ENCODE results near the gene NAA16. TPM values are rescaled to one million over a fixed set of nuclear protein-coding genes. Genes with fewer than 3 reads are reported as not detected.
"Not testable (repeated sequence)": the region's sequence is repeated elsewhere in the genome, so short reads cannot be mapped to it uniquely, and the experiment has no call there.

NAA16 gene
- total RNA-seq, 4 donors from 2014 or later, result 15.5 to 33.5 (median 17.1) TPM

DNA sequence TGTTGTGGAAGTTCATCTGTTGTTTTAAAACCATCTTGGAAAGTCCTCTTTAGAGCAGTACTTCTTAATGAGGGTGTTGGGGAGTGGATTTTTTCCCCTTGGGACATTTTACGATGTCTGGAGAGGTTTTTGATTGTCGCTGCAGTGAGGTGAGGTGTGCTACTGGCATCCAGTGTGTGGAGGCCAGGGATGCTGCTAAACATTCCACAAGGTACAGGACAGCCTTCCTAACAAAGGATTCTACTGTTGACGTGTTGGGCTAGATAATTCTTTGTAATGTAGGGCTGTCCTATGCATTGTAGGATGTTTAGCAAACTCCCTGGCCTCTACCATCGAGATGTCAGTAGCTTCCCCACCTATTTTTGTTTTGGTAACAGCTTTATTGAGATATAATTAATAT is 33.3 kb downstream of the NAA16 start:
- Histone ChIP-seq H3K4me3 (no peak overlapping the region), H3K4me1 (no peaks in the 10 kb centered on the region), H3K27me3 (no peaks in the 10 kb centered on the region), H3K9me3 (no peaks in the 10 kb centered on the region), H3K27ac (no peak overlapping the region), H3K36me3 (peaks cover 0 to 34% of the 10 kb centered on the region in 2 donors)
- 86 to 100% methylated on average over 1 to 3 of the region's 4 CpGs for WGBS, 2 donors (ENCODE audit: low coverage in 1 of 2)
- ATAC-seq, result no peak
- no peak for TF ChIP-seq POLR2A (IDR thresholded peaks at IDR 0.05)
- no peak for TF ChIP-seq POLR2AphosphoS5 (IDR thresholded peaks at IDR 0.05)
- TF ChIP-seq, protein P1, sequence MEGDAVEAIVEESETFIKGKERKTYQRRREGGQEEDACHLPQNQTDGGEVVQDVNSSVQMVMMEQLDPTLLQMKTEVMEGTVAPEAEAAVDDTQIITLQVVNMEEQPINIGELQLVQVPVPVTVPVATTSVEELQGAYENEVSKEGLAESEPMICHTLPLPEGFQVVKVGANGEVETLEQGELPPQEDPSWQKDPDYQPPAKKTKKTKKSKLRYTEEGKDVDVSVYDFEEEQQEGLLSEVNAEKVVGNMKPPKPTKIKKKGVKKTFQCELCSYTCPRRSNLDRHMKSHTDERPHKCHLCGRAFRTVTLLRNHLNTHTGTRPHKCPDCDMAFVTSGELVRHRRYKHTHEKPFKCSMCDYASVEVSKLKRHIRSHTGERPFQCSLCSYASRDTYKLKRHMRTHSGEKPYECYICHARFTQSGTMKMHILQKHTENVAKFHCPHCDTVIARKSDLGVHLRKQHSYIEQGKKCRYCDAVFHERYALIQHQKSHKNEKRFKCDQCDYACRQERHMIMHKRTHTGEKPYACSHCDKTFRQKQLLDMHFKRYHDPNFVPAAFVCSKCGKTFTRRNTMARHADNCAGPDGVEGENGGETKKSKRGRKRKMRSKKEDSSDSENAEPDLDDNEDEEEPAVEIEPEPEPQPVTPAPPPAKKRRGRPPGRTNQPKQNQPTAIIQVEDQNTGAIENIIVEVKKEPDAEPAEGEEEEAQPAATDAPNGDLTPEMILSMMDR (IDR thresholded peaks at IDR 0.05), result no peak
- no peak for TF ChIP-seq EP300 (IDR thresholded peaks at IDR 0.05)

DNA sequence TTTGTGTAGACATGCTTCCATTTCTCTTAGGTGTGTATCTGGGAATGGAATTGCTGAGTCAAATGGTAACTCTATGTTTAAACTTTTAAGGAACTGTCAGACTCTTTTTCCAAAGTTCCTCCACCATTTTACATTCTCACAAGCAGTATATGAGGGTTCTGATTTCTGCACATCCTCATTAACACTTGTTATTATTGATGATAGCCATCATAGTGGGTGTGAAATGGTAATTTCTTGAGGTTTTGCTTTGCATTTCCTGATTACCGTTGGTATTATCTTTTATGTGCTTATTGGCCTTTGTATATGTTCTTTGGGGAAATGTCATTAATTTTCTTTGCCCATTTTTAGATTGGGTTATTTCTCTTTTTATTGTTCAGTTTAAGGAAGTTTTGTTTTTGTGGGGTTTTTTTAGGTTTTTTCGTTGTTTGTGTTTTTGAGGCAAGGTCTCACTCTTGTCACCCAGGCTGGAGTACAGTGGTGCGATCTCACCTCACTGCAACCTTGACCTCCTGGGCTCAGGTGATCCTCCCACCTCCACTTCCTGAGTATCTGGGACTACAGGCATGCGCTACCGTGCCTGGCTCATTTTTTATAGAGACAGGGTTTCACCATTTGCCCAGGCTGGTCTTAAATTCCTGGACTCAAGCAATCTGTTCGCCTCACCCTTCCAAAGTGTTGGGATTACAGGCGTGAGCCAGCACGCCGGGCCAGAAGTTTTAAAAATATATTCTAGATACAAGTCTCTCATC is 34.3 kb downstream of the NAA16 start:
- no peak overlapping the region for H3K4me3 ChIP-seq
- no peaks in the 10 kb centered on the region for H3K4me1 ChIP-seq
- H3K9me3 ChIP-seq, result no peaks in the 10 kb centered on the region
- H3K36me3 ChIP-seq, result peaks cover 0 to 26% of the 10 kb centered on the region in 2 donors
- 94% methylated on average over 6 to 9 of the region's 9 CpGs for WGBS, 2 donors (ENCODE audit: low coverage in 1 of 2)
- no peak for ATAC-seq
- H3K27me3 ChIP-seq, result no peaks in the 10 kb centered on the region
- TF ChIP-seq, protein P1 (IDR thresholded peaks at IDR 0.05), result no peak
- TF ChIP-seq EP300 (IDR thresholded peaks at IDR 0.05), result no peak
- no peak for TF ChIP-seq POLR2AphosphoS5 (IDR thresholded peaks at IDR 0.05)
- TF ChIP-seq POLR2A (IDR thresholded peaks at IDR 0.05), result no peak
- H3K27ac ChIP-seq, result no peak overlapping the region

DNA sequence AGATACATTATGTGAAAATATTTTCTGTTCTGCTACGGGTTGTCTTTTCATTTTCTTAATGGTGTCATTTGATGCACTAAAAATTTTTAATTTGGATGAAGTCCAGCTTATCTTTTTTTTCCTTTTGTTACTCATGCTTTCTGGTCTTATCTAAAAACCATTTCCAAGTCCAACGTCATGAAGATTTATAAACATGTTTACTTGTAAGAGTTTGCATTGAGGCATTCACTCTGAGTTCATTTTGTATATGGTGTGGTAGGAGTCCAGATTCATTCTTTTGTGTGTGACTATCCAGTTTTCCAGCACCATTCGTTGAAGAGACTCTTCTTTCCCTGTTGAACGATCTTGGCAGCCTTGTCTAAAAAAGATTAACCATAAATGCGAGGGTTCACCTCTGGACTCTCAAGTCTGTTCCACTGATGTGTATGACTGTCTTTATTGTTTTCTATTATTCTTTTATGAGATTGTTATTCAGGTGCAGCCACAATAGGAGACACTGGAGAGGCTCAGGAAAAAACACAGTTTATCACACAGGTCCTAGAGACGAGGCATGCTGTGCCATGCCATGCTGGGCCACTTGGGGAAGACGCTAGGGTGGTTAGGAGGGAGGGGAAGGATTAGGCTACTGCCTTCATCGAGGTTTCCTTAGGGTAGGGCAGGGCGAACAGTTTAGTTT is 35.0 kb downstream of the NAA16 start:
- 79 to 86% methylated on average over 9 of the region's 9 CpGs for WGBS, 2 donors (ENCODE audit: low coverage in 1 of 2)
- Histone ChIP-seq H3K27me3 (no peaks in the 10 kb centered on the region), H3K4me1 (no peaks in the 10 kb centered on the region), H3K9me3 (no peaks in the 10 kb centered on the region), H3K36me3 (peaks cover 0 to 26% of the 10 kb centered on the region in 2 donors), H3K4me3 (no peak overlapping the region), H3K27ac (no peak overlapping the region)
- no peak for ATAC-seq
- TF ChIP-seq POLR2A (IDR thresholded peaks at IDR 0.05), result no peak

DNA sequence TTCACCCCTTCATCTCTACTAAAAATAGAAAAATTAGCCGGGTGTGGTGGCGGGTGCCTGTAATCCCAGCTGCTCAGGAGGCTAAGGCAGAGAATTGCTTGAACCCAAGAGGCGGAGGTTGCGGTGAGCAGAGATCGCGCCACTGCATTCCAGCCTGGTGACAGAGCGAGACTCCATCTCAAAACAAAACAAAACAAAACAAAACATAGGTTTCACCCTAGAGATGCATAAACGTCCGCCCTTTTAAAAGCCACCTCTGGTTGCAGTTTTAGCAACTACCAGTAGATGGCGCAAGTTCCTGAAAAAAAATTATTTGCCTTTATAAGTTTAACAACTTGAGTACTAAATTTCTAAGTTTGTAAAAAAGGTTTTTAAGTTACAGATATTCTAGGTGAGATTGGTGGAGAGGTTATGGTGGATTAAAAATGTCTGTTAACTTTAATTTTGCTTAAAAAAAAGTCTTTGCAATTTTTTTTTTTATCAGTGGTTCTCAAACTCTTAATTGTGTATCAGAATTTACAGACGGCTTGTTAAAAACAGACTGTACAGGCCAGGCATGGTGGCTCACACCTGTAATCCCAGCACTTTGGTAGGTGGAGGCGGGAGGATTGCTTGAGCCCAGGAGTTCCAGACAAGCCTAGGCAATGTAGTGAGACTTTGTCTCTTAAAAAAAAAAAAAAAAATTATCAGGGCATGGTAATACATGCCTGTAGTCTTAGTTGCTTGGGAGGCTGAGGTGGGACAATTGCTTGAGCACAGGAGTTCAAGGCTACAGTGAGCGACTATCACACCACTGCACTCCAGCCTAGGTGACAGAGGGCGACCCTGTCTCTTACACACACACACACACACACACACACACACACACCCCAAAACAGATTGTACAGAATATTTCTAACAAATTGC is 42.1 kb downstream of the NAA16 start:
- peaks cover 0 to 37% of the 10 kb centered on the region in 2 donors for H3K36me3 ChIP-seq
- H3K27ac ChIP-seq, result no peak overlapping the region
- H3K4me1 ChIP-seq, result peaks cover 0 to 15% (median 0%) of the 10 kb centered on the region in 3 donors
- H3K4me3 ChIP-seq, result no peak overlapping the region
- WGBS, 2 donors (ENCODE audit: low coverage in 1 of 2), result 32 to 57% methylated on average over 6 to 9 of the region's 14 CpGs
- ATAC-seq, result no peak
- no peaks in the 10 kb centered on the region for H3K27me3 ChIP-seq
- TF ChIP-seq, protein P1 (IDR thresholded peaks at IDR 0.05), result peak; percentile 70 to 85 (median 78)
- TF ChIP-seq POLR2A (IDR thresholded peaks at IDR 0.05), result no peak
- no peak for TF ChIP-seq EP300 (IDR thresholded peaks at IDR 0.05)
- no peaks in the 10 kb centered on the region for H3K9me3 ChIP-seq

DNA sequence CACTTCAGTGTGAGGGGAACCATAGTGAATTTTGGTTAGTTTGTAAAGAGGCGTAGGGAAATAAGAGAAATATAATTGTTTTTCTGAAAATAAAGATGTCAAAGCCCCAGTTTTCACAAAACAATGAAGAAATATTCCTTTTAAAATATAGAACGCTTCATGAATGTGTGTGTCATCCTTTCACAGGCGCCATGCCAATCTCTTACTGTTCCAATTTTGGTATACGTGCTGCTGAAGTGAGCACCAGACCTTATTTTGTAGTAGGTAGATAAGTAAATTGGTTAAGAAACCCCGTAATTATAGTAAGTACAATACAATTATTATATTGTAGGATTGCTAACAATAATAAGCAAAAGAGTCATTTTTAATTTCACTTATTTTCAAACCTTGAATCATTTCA is 43.3 kb downstream of the NAA16 start:
- TF ChIP-seq EP300 (IDR thresholded peaks at IDR 0.05), result no peak
- TF ChIP-seq, protein P1 (IDR thresholded peaks at IDR 0.05), result no peak
- no peak for TF ChIP-seq POLR2AphosphoS5 (IDR thresholded peaks at IDR 0.05)
- TF ChIP-seq POLR2A (IDR thresholded peaks at IDR 0.05), result no peak
- Histone ChIP-seq H3K27me3 (no peaks in the 10 kb centered on the region), H3K9me3 (no peaks in the 10 kb centered on the region), H3K36me3 (peaks cover 0 to 47% of the 10 kb centered on the region in 2 donors), H3K27ac (no peak overlapping the region), H3K4me3 (no peak overlapping the region), H3K4me1 (peaks cover 0 to 15% (median 0%) of the 10 kb centered on the region in 3 donors)
- ATAC-seq, result no peak
- WGBS, 2 donors (ENCODE audit: low coverage in 1 of 2), result 71 to 73% methylated on average over 5 of the region's 5 CpGs

DNA sequence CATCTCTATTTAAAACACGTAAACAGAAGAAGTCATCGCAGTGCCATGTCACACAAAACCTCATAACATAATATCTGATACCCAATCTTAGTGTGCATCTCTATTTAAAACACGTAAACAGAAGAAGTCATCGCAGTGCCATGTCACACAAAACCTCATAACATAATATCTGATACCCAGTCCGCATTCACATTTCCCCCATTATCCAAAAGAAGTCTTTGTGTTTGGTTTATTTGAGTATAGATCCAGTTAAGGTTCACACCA is 45.2 kb downstream of the NAA16 start:
- peaks cover 0 to 66% of the 10 kb centered on the region in 2 donors for H3K36me3 ChIP-seq
- 74% methylated on average over 5 of the region's 5 CpGs; no CpG with 5 or more reads in 1 of the 2 donors for WGBS, 2 donors (ENCODE audit: low coverage in 1 of 2)
- H3K4me3 ChIP-seq, result not testable (repeated sequence)

More for the DNA sequence above, 45.2 kb downstream of the NAA16 start:
- H3K4me1 ChIP-seq, result peaks cover 0 to 15% (median 0%) of the 10 kb centered on the region in 3 donors
- not testable (repeated sequence) for ATAC-seq, H3K9me3 ChIP-seq, H3K27ac ChIP-seq, H3K27me3 ChIP-seq

Data from gastroesophageal sphincter (tissue), 4 donors.